22Rv1 (cell line): Measurements from ENCODE around the gene LILRA6.
"Not testable (repeated sequence)": the region's sequence is repeated elsewhere in the genome, so short reads cannot be mapped to it uniquely, and the experiment has no call there.

Experiments used
- ZFX ChIP-seq: fragments of 450-650 bp; IDR thresholded peaks from 2 replicates; pipeline ENCODE4 v1.6.1; 2017; ENCODE audit warnings: antibody characterized with exemption, borderline replicate concordance
- TF ChIP-seq, protein P1 (sequence below): fragments of 450-650 bp; IDR thresholded peaks from 2 replicates; pipeline ENCODE4 v1.5.1; 2017; ENCODE audit warnings: mild to moderate bottlenecking

DNA sequence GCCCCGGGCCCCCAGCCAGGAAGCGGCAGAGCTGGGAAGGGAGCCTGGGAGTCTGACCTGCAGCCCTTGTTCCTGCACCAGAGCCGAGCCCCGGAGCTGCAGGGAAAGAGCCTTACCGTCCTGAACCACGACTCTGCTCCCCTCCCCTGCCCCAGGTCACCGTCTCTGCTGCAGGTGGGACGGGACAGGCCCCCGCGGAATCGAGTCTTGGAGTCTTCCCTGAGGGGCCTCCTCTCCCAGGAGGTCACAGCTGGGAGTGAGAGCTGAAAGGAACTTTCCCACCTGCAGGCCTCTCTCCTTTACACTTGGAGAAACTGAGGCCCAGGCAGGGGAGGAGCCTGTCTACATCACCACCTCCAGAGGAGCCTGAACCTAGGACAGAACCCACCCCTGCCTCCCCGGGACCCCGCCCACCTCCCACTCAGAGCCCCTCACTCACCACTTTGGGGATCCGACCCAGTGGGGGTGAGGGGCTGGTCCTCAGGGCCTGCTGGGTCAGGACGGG lies 34.6 kb upstream of the LILRA6 start:
- TF ChIP-seq, protein P1, sequence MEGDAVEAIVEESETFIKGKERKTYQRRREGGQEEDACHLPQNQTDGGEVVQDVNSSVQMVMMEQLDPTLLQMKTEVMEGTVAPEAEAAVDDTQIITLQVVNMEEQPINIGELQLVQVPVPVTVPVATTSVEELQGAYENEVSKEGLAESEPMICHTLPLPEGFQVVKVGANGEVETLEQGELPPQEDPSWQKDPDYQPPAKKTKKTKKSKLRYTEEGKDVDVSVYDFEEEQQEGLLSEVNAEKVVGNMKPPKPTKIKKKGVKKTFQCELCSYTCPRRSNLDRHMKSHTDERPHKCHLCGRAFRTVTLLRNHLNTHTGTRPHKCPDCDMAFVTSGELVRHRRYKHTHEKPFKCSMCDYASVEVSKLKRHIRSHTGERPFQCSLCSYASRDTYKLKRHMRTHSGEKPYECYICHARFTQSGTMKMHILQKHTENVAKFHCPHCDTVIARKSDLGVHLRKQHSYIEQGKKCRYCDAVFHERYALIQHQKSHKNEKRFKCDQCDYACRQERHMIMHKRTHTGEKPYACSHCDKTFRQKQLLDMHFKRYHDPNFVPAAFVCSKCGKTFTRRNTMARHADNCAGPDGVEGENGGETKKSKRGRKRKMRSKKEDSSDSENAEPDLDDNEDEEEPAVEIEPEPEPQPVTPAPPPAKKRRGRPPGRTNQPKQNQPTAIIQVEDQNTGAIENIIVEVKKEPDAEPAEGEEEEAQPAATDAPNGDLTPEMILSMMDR = not testable (repeated sequence)
- TF ChIP-seq ZFX = not testable (repeated sequence)
